NCI-H69 (cell line): ENCODE results near the gene PIEZO2.
A peak's percentile ranks its signal among the peaks of the same experiment; 100 is the strongest.
"Not testable (repeated sequence)": the region's sequence is repeated elsewhere in the genome, so short reads cannot be mapped to it uniquely, and the experiment has no call there.

Source experiments
- DNase-seq: peaks from one replicate; lab custom pipeline; 2025; lab: John Stamatoyannopoulos, UW

PIEZO2 gene

DNA sequence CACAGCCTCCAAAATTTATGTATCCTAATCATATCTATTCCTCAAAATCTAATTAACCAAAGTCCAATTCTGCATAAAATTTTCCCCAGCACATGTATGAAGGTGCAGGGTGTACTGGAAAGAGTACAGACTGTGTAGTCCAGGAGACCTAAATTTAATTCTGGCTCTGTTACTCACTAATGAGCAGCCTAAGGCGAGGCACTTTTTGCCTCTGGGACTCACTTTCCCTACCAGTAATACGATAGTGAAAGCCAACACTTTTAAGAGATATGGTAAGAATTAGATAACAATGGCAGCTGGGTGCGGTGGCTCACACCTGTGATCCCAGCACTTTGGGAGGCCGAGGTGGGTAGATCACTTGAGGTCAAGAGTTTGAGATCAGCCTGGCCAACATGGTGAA lies 177.7 kb downstream of the PIEZO2 start:
- DNase-seq, result no peak

DNA sequence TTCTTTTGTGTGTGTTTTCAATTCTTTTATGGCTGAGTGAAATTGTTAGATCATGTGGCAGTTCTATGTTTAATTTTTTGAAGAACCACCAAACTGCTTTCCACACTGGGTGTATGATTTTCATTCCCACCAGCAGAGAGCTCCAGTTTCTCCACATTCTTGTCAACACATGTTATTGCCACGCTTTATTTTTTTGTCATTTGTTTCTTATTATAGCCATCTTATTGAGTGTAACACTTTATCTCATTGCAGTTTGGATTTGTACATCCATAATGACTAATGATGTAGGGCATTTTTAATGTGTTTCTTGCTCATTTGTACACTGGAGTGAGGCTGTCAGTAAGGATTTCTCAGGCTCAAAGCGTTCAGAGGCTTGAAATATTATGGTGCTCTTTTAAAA lies 184.2 kb downstream of the PIEZO2 start:
- DNase-seq, result no peak

DNA sequence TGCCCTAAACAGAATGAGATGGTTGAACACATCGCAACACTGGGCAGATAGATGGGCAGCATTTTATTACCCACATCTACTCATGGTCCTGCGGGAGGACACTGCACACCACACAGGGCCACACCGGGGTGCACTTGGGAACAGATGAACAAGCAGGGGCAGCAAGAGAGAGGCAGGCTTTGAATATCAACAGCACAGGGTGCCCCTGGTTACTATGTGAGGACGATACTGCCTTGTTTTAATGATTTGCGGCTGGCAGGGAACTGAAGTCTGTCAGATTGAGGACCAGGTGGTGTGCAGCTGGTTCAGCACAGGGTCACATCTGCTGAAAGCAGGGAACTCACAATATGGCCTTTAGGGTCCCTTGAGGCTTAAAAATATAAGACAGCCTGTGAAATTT lies 195.7 kb downstream of the PIEZO2 start:
- DNase-seq, result peak; percentile 14

DNA sequence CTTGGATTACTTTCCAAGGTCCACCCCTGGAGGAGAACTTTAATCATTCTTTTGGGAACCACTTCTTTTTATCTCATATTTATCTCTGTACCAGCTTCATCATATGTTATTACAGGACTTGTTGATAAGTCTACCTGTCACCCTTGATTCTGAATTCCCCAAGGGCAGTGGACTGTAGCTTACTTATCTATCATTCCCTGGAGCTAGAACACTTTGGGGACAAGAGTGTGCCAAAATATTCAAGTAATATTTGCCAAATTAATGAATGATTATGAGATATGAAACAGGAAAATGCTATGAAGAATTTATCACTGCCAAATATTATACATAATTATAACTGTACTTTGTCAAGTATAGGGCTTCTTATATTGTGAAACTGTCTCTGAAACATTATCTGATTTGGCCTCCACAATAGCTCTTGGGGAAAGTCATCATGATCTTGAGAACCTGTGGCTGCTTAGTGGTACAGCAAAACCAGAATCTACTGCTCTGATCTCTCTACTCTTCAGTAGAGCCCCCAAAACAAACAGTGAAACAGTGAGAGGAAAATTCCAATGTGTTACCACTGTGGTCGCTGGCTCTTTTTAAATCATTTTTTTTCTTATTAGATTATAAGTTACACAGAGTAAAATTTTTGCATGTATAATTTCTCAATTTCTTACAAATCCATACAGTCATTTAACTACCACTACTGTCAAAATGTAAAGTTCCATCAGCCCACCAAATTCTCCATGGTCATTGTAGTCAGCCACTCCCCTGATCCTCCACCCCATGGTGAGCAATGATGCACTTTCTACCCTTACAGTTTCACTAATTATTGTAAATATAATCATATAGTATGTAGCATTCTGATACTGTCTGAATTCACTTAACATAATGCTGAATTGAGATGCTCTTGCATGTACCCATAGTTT lies 197.5 kb downstream of the PIEZO2 start:
- no peak for DNase-seq

DNA sequence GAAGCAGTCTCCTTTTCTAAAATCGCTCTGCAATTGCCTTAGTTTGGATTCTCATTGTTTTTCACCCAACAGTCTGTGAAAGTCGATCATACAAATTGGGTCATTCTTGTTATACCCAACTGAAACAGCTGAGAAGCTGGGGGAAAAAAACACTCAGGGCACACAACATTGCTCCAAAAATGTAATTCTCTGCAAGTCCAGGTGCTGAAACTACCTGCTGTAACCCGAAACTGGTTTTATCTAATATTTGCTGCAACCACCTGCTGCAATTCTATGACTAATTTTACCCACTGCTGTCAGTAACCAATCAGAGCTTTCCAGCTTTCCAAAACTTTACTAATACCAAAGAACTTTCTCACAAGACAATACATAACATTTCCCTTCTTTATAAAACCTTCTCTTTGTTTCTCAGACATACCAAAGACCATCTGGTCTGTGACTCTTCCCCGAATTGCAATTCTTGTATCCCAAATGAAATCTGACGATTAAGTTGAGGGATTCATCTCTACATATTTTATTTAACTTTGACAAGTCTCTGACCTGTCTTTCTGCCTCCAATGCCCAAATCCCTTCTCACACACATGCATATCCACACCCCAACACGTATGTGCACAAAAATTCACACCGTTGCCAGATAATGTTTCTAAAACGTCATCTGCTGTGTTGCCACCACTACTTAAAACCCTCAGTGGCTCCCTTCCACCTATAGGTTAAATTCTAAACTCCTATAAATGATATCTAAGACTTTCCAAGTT lies 198.3 kb downstream of the PIEZO2 start:
- DNase-seq, result no peak

DNA sequence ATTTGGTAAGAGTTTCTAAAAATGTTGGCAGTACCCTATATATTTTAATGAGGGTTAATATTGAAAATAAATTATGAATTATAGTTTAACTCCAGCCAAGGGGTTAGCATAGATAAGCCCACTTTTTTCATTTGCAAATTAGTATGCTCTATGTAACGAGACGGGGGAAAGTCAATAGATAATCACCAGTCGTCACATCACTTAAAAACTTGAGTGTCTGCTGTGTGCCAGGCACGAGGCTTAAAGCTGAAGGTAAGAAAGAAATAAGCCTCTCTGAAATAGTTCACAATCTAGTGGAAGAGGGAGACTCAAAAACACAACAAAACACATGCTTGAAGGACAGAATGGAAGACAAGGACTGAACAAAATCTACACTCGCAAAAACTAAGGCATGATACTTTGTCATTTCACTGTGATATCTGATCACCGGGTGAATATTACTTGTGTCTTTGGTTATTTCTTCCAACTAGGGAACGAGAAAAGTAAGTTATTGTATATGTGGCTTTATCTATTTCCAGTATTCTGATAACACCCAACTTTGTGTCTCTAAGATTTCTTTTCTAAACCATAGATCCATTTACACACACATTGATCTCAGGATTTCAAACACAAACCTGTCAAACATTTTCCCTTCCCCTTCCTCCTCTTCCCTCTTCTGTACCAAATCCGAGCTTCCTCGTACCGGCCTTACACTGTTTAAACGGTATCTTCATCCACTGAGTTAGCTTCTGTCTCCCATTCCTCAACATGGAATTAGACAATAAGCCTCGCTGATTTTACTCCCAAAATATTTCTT lies 199.1 kb downstream of the PIEZO2 start:
- DNase-seq, result no peak

DNA sequence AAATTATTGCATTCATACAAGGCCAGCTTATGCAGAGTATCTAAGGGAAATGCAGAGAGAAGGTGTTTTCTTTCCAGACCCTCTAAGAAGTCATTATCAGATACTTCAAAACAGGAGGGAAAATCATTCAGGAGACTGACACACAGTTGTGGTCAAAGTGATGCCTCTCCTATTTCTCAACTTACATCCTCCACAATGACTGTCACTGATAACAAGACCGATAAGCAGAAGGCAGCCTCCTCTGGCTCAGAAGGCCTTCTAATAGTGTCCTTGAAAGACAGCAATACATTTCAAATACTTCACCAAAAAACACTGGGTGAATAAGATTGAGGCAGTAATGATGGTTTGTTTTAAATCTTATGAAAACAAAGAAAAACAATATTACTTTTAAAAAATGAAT lies 199.7 kb downstream of the PIEZO2 start:
- DNase-seq, result no peak

DNA sequence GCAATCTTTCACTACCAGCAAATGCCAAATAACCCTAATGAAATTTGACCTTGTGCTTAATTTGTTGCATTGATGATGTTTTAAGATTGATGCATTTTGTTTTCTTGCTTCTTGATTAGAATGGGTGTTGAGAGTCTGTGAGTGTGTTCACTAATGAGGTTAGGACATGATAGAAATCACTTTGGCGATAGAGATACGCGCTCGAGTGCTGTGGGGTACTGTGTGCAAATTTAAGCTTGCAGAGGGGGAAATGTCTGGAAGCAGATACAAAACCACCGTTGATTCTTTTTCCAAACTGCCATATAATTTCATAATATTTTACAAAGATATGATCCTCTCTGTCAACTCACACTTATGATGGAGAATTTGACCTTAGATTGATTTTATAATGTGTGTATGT lies 200.9 kb downstream of the PIEZO2 start:
- no peak for DNase-seq

DNA sequence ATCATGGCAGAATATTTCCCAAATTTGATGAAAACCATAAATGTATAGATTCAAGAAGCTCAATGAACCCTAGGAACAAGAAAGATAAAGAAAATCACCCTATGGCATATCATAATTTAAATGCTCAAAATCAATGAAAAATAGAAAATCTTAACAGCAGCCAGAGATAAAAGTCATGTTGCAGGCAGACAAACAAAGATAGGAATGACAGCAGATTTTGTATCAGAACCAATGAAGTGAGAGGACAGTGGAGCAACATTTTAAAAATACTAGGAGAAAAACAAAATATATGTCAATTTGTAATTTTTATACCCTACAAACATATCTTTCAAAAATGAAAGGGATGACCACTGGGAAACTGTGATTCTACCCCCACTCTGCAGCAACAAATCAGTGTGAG lies 203.3 kb downstream of the PIEZO2 start:
- no peak for DNase-seq

DNA sequence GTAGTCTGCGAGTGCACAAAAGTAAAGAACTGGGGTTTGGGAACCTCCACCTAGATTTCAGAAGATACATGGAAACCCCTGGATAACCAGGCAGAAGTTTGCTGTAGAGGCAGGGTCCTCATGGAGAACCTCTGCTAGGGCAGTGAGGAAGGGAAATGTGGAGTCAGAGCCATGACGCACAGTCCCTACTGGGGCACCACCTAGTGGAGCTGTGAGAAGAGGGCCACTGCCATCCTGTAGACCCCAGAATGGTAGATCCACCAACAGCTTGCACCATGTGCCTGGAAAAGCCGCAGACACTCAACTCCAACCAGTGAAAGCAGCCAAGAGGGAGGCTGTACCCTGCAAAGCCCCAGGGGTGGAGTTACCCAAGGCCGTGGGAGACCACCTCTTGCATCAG lies 206.4 kb downstream of the PIEZO2 start:
- no peak for DNase-seq

DNA sequence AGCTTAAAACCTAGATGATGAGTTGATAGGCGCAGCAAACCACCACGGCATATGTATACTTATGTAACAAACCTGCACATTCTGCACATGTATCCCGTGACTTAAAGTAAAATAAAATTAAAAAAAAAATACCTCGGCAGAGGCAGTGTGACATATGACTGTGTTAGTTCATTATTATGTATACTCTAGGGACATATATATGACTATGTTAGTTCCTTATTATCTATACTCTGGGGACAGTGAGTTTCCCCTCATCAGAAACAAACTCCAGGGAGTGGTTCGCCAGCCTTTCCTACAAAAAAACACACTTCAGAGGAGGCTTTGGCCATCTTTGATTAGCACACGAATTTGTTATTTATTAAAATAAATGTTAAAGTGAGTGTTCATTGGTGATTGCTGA lies 209.5 kb downstream of the PIEZO2 start:
- no peak for DNase-seq

DNA sequence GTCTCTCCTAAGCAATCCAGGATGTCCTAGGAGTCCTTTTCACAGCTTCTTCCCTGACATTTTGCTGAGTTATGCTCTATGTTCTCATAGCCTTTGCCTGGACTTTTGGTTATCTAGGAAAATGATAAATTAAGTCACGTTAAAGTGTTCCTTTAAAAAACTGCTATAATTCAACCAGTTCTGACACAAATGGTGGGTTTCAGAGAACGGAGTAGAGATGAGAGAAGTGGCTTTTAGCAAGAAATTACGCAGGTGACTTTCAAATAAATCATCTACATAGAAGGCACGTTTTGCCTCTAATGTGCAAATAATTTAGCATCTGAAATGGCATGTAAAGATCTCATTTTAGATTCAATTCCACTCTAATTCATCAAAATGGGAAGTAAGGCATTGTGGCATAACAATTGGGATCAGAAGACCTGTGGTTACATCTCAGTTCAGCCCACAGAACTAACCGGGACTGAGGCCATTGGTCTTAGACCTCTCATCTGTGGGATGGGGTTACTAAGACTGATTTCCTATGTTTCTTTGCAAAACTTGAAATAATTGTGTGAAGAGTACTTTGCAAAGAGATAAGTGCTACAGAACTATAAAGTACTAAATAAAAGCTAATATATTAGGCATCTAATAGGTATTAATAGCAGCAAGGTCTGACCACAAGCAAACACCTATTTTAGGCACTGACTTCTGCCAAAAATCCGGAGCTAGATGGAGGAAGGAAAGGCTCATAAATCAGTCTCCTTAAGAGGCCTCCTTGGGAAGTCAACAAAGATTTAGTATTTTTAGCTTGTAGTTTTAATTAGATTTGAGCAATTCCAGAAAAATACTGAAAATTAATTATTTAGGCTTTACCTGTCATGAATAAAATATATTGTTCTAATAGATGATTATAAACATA lies 211.4 kb downstream of the PIEZO2 start:
- DNase-seq, result no peak

DNA sequence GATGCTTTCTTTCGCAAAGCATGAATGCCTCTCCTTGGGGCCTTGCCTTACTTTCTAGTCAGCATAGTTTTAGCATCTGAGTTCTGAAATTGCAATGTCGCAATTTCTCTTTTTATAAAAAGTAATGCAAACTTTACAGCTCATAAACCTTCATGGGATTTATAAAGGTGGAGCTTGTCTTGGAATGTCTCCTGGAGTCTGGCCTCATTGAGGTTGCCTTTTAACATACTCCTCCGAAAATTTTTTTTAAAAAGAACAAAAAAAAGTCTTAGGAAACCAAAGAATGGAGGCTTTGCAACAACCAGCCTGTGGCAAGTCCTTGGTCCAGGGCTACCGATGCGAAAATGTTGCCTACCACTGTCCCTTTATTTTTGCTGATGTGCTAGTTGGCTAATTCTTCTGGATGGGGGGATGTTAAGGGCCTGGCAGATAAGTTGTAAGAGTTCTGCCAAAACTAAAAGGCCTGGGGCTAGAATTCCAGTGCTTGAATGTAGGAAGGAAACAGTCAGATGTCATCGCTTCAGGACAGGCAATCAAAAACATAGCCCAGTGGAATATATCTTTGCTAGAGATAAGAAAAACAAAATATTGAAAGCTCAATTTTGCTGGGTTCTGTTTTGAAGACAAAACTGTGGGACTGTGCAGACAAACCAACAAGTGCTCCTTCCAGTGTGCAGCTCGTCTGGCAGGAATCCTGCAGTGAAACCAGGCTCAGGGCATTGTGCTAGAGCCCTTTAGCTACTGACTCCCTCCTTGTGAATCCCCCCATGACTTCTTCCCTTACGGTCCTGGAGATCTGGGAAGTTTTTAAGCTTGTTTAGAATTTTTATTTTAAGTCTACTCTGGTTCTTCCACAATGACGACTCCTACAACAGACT lies 213.0 kb downstream of the PIEZO2 start:
- DNase-seq, result no peak

DNA sequence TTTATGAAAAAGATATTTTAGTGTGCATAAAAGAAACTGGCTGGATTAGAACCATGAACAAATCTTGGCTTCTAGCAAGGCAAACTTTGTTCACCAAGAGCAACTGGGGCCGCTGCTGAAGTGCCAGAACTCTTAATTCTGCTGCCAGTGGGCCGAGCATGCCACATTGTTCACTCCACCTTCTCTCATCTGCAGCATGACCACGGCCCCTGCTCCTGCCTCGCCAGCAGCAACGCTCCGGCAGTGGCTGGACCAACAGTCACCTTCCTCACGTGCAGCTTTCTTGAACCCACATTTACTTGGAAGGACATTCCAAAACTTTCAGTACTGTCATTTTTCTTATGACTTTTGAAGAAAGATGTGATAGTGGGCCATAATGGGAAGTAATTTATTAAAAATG lies 213.8 kb downstream of the PIEZO2 start:
- DNase-seq, result no peak

DNA sequence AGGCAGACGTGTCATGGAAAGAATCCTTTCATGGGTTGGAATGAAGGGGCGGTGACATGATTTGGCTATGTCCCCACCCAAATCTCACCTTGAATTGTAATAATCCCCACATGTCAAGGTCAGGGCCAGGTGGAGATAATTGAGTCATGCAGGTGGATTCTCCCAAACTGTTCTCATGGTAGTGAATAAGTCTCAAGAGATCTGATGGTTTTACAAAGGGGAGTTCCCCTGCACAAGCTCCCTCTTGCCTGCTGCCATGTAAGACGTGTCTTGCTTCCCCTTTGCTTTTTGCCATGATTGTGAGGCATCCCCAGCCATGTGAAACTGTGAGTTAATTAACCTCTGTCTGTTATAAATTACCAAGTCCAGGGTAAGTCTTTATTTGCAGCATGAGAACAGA lies 215.7 kb downstream of the PIEZO2 start:
- DNase-seq, result not testable (repeated sequence)

DNA sequence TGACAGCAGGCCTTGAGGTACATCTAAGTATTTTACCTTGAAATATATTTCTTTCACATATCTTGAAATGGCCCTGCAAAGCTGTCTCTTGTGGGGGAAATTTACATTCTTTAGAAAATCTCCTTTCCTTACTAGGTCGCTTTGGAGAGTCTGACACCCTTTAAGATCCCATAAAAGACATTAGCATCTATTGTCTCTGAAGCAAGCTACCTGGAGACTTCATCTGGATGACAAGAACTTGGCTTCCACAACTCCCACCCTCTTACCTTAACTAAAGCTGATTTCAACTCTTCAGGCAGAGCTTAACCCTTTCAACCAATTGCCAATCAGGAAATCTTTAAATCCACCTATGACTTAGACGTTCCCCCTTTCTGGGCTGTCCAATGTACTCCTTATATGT lies 219.3 kb downstream of the PIEZO2 start:
- no peak for DNase-seq

DNA sequence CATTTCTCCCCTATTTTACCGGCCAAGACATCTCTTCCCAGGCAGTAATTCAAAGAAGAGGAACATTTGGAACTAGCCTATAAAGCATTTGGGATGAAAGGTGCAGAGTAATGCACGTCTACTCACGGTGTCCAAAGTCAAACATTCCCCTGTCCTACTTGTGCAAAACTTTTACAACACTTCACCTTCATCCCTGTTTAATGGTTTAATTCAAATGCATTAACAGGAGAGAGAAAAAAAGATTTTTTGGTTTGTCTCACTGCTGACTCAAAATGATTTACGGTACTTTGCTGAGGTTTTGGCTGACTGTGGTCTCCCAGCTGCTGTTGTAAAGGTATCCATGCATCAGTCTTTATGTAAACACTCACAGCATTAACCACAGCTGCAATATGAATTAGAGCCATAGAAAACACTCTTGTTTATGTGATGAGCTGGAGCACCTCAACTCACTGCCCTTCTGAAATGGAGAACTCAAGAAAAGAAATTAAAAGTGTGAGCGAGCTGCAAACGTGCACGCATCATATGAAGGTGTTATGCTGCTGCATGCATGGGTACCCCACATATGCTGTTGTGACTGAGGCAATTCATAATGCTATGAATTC lies 220.5 kb downstream of the PIEZO2 start:
- no peak for DNase-seq

DNA sequence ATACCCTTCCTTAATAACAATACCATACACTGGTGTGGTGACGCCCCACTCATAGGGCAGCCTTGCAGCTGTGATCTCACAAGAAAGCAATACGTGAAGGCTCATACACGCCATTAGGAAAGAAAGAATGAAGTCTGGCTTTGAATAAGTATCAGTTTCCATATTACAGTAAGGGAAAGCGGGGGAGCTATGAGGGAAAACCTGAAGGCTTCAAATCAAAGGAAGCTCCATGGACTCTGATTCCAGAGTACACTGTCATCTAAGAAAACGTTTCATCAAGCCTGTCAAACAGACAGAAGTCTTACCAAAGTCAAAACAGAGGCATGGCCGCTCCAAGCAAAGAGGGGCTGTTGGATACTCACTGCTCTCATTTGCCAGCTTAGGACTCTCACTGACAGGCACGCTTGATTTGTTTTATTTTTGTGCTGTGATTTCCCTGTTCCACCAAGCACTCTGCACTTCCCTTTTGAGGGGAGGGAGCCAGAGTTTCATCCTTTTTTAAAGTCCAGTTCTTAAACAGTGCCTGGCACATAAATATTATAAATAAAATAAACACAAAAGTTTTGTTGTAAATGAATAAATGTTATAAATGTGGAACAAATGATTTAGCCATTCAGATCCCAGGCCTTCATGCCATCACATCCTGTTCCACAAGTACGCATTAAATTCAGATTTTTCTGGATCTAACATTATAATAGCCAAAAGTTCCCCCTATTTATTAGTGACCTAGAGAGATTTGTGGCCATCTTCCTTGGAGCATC lies 221.2 kb downstream of the PIEZO2 start:
- no peak for DNase-seq

DNA sequence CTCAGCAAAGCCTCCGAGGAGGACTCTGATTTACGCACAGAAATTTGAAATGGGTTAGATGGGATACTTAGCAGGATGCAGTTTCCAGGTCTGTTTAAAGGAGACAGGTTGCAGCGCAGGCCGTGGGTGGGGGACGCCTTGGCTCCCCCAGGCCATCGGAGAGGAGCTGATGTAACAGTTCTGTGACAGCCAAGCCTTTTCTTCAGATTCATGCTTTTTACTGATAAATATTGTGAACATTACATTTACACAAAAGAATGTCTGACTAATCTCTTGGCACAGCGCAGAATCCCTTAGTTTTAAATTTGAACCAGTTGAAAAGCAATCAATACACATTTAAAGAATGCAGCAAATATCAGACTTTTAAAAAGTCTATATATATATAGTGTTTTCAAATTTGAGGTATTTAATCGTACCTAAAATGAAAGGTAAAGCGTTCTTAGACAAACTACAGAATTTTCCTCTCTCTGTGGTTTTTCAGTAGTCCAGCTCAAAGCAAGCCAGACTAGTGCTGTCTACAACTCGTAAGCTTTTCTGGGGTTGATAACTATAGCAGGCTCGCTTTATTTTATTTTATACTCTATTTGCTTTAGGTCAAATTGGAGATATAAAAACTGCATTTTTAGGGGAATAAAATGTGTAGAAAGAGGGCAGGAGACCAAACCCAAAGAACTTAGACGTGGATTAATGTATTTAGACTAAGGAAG lies 221.9 kb downstream of the PIEZO2 start:
- DNase-seq, result no peak
